Tibial nerve (tissue), 4 donors: ENCODE results near the gene HDAC11.

Source experiments
- CTCF ChIP-seq, 5 experiments: fragments of 200-600 bp in 3 of 5; fragments of 450-650 bp in 2 of 5; sonication (generic) in 3 of 5; IDR thresholded peaks; one replicate each; pipeline ENCODE4 v1.5.1; 2016 to 2019; ENCODE audit warnings: antibody characterized with exemption in 5 of 5, mild to moderate bottlenecking in 3 of 5, moderate library complexity in 2 of 5
- EP300 ChIP-seq, 2 donors: sonication (generic); formaldehyde crosslinking; IDR thresholded peaks; one replicate each; pipeline ENCODE4 v1.6.1; 2017; ENCODE audit warnings: antibody characterized with exemption in 2 of 2, mild to moderate bottlenecking in 1 of 2
- POLR2A ChIP-seq, 2 donors: fragments of 450-650 bp; IDR thresholded peaks; one replicate each; pipeline ENCODE4 v1.6.1; 2017; ENCODE audit warnings: antibody characterized with exemption in 2 of 2, mild to moderate bottlenecking in 2 of 2, moderate library complexity in 2 of 2

GRCh38 chr3:13543253-13543652 lies 63.1 kb downstream of the HDAC11 start:
- TF ChIP-seq POLR2A (IDR thresholded peaks at IDR 0.05) (no peak), EP300 (IDR thresholded peaks at IDR 0.05) (peak in 1 of 2 donors; percentile 89), CTCF (IDR thresholded peaks at IDR 0.05) (no peak)
